OCI-LY7 (cell line): ENCODE data around the gene EIF4E3. TPM values are rescaled to one million over a fixed set of nuclear protein-coding genes. Genes with fewer than 3 reads are reported as not detected.

ENCODE experiments used
- BruUV-seq: library from RNA; stranded (reverse); fragments of 400-500 nt; replicated peaks from 2 replicates; lab custom pipeline; 2021; lab: Mats Ljungman, UMichigan
- CTCF ChIA-PET: fragments of 300-600 bp; sonication (Branson Sonifier 250); formaldehyde crosslinking; loops from one replicate; lab custom pipeline; 2022; ENCODE audit warnings: antibody characterized with exemption; ENCODE audit not compliant: unreplicated experiment; lab: Charles Lee
- POLR2A ChIA-PET: fragments of 300-600 bp; sonication (Branson Sonifier 250); formaldehyde crosslinking; loops from one replicate; lab custom pipeline; 2022; ENCODE audit warnings: antibody characterized with exemption; lab: Charles Lee
- DNase-seq: peaks from one replicate; pipeline ENCODE4 v3.0.0-alpha.2; 2015; ENCODE audit warnings: low spot score
- H2AFZ ChIP-seq: fragments of 200-600 bp; sonication (generic), shearing (Covaris generic); 2 replicates; pipeline ENCODE4 v1.6.1; 2014; ENCODE audit warnings: mild to moderate bottlenecking, antibody characterized with exemption, low read length, moderate library complexity
- H3K27ac ChIP-seq: fragments of 200-600 bp; sonication (generic); 2 replicates; pipeline ENCODE4 v1.5.1; 2014; ENCODE audit warnings: mixed run types, low read depth, mild to moderate bottlenecking, moderate library complexity, low read length, inconsistent platforms; ENCODE audit not compliant: poor library complexity, severe bottlenecking
- H3K36me3 ChIP-seq: fragments of 200-600 bp; sonication (generic); 2 replicates; pipeline ENCODE4 v1.6.1; 2014; ENCODE audit warnings: mild to moderate bottlenecking, antibody characterized with exemption, low read length, moderate library complexity, mixed read lengths; ENCODE audit not compliant: insufficient read depth
- H3K4me1 ChIP-seq: fragments of 200-600 bp; sonication (generic); 2 replicates; pipeline ENCODE4 v1.5.1; 2014; ENCODE audit warnings: mild to moderate bottlenecking, low read length; ENCODE audit not compliant: insufficient read depth, poor library complexity, severe bottlenecking
- H3K4me2 ChIP-seq: fragments of 200-600 bp; sonication (generic); 2 replicates; pipeline ENCODE4 v1.6.1; 2014; ENCODE audit warnings: mild to moderate bottlenecking, low read length
- H3K4me3 ChIP-seq: fragments of 200-600 bp; sonication (generic); 2 replicates; pipeline ENCODE4 v1.5.1; 2014; ENCODE audit warnings: mild to moderate bottlenecking, low read depth, low read length; ENCODE audit not compliant: poor library complexity, severe bottlenecking
- H3K79me2 ChIP-seq: fragments of 200-600 bp; sonication (generic); 2 replicates; pipeline ENCODE4 v1.6.1; 2016; ENCODE audit warnings: low read depth, mild to moderate bottlenecking, low read length, moderate library complexity, mixed read lengths; ENCODE audit not compliant: insufficient read depth
- H3K9me2 ChIP-seq: fragments of 200-600 bp; sonication (generic); 2 replicates; pipeline ENCODE4 v1.6.1; 2016; ENCODE audit warnings: mild to moderate bottlenecking, low read length, mixed read lengths; ENCODE audit not compliant: insufficient read depth
- H3K9me3 ChIP-seq: fragments of 200-600 bp; sonication (generic); 2 replicates; pipeline ENCODE4 v1.6.1; 2014; ENCODE audit warnings: mild to moderate bottlenecking, mixed run types, low read length, mixed read lengths
- H4K20me1 ChIP-seq: fragments of 200-600 bp; sonication (generic); 2 replicates; pipeline ENCODE4 v1.6.1; 2014; ENCODE audit warnings: mild to moderate bottlenecking, antibody characterized with exemption, low read length, moderate library complexity, mixed read lengths; ENCODE audit not compliant: insufficient read depth
- CTCF ChIP-seq: fragments of 200-600 bp; sonication (generic); conservative IDR thresholded peaks from 2 replicates; pipeline ENCODE4 v1.5.1; 2014; ENCODE audit warnings: mild to moderate bottlenecking, antibody characterized with exemption, low read length, moderate library complexity, mixed read lengths
- EZH2phosphoT487 ChIP-seq: fragments of 200-600 bp; sonication (generic); IDR thresholded peaks from 2 replicates; pipeline ENCODE4 v1.6.1; 2018; ENCODE audit warnings: low read depth, borderline replicate concordance, mild to moderate bottlenecking, mixed run types, antibody characterized with exemption, low read length, moderate library complexity, mixed read lengths
- intact Hi-C: fragments of 100-400 bp; cut with micrococcal nuclease; formaldehyde crosslinking; loops from one replicate; pipeline ENCODE4 v1.10.0; 2022; ENCODE audit not compliant: unreplicated experiment
- total RNA-seq, 2 experiments: library from RNA; depleted of rRNA in 1 of 2; stranded (reverse); fragments of >200 nt in 1 of 2; shearing (Covaris generic) in 1 of 2; gene quantifications; 2 replicates each; pipeline ENCODE4 v1.2.3, GENCODE V29; 2014 to 2022

The EIF4E3 gene
- total RNA-seq, 2 experiments from 2014 or later = not detected

GRCh38 chr3:71647751-71648150 is 77.5 kb downstream of the EIF4E3 start:
- no peak overlapping the region for H3K4me2 ChIP-seq
- POLR2A ChIA-PET = no interaction called here
- no peak overlapping the region for H2AFZ ChIP-seq
- no peaks in the 10 kb centered on the region for H3K9me3 ChIP-seq
- no peak overlapping the region for H3K4me3 ChIP-seq
- no peak overlapping the region for H3K27ac ChIP-seq
- no peaks in the 10 kb centered on the region for H3K4me1 ChIP-seq
- no peaks in the 10 kb centered on the region for H4K20me1 ChIP-seq
- no peak for TF ChIP-seq EZH2phosphoT487
- TF ChIP-seq CTCF = no peak
- intact Hi-C loops = loop anchor here (10.0 kb wide), 1 partner anchor 763 kb away; no protein-coding TSS in a partner anchor
- no peaks in the 10 kb centered on the region for H3K36me3 ChIP-seq
- no peaks in the 10 kb centered on the region for H3K79me2 ChIP-seq
- CTCF ChIA-PET = no interaction called here
- no peaks in the 10 kb centered on the region for H3K9me2 ChIP-seq
- BruUV-seq = no TSS peak
- DNase-seq = no peak

GRCh38 chr3:71646971-71647370 is 78.2 kb downstream of the EIF4E3 start:
- ChIA-PET CTCF (no interaction called here), POLR2A (interaction anchor here (0.6 to 1.2 kb wide), 2 partner anchors 9 to 256 kb away, joined by 3 to 4 read pairs; no protein-coding TSS in a partner anchor)
- no TSS peak for BruUV-seq

More at GRCh38 chr3:71646971-71647370, 78.2 kb downstream of the EIF4E3 start:
- no peaks in the 10 kb centered on the region for H3K9me2 ChIP-seq
- no peak overlapping the region for H3K4me2 ChIP-seq
- H3K27ac ChIP-seq = no peak overlapping the region
- intact Hi-C loops = loop anchor here (10.0 kb wide), 1 partner anchor 762 kb away; no protein-coding TSS in a partner anchor
- H2AFZ ChIP-seq = no peak overlapping the region
- no peaks in the 10 kb centered on the region for H4K20me1 ChIP-seq
- no peaks in the 10 kb centered on the region for H3K79me2 ChIP-seq
- H3K4me3 ChIP-seq = no peak overlapping the region
- DNase-seq = no peak
- no peaks in the 10 kb centered on the region for H3K9me3 ChIP-seq
- TF ChIP-seq EZH2phosphoT487 (no peak), CTCF (no peak)
- H3K4me1 ChIP-seq = no peaks in the 10 kb centered on the region
- no peaks in the 10 kb centered on the region for H3K36me3 ChIP-seq
